Stimulated activated CD4-positive, alpha-beta T cell treated with anti-CD3 and anti-CD28 coated beads, Interleukin-12 subunit alpha, Interleukin-12 subunit beta, amount 100 ng/mL, for 48 hours (primary cell): ENCODE data around the gene TNNI2.
"Not testable (repeated sequence)": the region's sequence is repeated elsewhere in the genome, so short reads cannot be mapped to it uniquely, and the experiment has no call there.

Experiments used
- DNase-seq, 3 donors: peaks; one replicate each; pipeline ENCODE4 v3.0.0-alpha.2; 2020; ENCODE audit warnings: low read depth in 2 of 3, low spot score in 1 of 3

Gene TNNI2

DNA sequence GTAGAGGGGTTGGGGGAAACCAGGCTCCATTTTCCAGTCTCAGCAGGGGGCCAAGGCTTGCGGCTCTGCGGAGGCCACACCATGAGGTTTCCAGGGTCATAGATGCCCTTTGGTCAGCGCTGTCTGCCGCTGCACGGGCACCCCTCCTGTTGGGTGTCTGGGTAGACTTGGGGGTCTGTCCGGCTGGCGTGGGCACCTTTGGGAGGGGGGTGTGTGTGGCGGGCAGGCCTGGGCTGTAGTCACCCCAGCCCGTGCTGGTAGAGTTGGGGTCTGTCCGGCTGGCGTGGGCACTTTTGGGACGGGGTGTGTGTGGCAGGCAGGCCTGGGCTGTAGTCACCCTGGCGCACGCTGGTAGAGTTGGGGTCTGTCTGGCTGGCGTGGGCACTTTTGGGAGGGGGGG, 32.8 kb downstream of the TNNI2 start:
- no peak for DNase-seq

DNA sequence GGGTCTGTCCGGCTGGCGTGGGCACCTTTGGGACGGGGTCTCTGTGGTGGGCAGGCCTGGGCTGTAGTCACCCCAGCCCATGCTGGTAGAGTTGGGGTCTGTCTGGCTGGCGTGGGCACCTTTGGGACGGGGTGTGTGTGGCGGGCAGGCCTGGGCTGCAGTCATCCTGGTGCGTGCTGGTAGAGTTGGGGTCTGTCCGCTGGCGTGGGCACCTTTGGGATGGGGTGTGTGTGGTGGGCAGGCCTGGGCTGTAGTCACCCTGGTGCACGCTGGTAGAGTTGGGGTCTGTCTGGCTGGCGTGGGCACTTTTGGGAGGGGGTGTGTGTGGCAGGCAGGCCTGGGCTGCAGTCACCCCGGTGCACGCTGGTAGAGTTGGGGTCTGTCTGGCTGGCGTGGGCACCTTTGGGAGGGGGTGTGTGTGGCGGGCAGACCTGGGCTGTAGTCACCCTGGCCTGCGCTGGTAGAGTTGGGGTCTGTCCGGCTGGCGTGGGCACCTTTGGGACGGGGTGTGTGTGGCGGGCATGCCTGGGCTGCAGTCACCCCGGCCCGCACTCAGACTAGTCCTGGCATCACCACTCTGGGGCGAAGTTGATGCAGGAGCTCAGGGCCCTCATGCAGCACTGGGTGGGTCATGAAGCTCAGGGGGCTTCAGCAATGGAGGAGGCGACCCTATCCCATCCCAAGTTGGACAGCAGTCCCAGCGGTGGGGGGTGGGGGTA, 33.6 kb downstream of the TNNI2 start:
- no peak for DNase-seq

DNA sequence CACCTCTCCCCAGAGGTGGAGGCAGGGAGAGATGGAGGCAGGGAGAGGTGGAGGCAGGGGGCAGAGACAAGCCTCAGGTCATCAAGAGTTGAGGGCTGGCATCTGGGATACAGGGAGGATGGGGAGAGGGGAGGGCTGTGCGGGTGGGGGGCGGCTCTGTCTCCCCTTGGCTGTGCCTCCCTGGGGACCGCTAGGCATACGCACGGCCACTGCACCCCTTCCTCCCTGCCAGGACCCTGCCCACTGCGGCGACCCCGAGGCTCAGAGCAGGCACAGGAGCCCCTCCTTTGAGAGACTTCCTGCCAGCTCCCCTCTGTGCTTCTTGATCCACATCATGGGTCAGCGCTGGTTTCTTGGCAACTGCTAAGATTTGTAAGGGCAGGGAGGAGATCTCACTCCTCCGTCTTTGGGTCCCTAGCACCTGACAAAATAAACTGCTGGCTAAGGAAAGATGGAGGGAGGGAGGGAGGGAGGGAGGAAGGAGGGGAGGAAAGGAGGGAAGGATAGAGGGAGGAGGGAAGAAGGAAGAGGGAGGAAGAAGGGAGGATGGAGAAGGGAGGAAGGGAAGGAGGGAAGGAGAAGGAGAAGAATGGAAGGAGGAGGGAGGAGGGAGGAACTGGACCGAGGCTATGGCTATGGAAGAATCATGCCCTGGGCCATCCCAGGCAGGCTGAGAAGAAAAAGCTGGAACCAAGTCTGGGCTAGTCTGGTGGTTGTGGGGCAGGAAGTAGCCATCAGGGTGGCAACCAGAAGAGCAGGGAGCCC, 34.4 kb downstream of the TNNI2 start:
- no peak for DNase-seq

DNA sequence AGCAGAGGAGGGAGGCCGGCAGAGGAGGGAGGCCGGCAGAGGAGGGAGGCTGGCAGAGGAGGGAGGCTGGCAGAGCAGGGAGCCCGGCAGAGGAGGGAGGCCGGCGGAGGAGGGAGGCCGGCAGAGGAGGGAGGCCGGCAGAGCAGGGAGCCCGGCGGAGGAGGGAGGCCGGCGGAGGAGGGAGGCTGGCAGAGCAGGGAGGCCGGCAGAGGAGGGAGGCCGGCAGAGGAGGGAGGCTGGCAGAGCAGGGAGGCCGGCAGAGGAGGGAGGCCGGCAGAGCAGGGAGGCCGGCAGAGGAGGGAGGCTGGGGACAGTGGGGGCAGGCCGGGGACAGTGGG, 35.0 kb downstream of the TNNI2 start:
- not testable (repeated sequence) for DNase-seq

DNA sequence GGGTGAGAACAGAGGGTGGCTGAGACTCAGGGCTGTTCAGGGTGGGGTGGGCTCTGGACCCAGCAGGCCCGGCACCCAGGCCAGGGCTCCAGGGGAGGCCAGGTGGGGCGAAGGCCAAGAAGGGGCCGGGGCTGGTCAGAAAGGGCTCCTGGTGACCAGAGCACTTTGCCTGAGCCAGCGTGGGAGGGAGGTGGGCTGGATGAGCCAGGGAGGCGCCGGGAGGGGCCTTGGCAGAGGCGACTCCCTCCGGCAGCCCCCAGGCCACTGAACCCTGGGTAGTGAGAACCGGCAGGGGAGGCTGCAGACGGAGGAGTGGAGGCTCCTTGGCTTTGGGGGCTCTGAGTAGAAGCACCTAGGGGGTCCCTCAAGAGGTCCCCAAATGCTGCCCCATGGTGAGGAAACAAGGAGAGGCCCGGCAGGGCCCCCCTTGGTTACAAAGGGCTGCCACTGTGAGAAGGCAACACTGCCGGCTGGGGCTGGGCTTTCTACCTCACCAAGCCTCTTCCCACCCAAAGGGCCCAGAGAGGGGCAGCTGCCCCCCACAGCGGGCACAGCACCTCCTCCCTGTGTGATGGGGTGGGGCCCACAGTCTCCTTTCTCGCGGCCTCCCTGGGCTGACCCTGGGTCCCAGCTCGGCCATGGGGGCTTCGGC, 35.8 kb downstream of the TNNI2 start:
- DNase-seq = not testable (repeated sequence)

DNA sequence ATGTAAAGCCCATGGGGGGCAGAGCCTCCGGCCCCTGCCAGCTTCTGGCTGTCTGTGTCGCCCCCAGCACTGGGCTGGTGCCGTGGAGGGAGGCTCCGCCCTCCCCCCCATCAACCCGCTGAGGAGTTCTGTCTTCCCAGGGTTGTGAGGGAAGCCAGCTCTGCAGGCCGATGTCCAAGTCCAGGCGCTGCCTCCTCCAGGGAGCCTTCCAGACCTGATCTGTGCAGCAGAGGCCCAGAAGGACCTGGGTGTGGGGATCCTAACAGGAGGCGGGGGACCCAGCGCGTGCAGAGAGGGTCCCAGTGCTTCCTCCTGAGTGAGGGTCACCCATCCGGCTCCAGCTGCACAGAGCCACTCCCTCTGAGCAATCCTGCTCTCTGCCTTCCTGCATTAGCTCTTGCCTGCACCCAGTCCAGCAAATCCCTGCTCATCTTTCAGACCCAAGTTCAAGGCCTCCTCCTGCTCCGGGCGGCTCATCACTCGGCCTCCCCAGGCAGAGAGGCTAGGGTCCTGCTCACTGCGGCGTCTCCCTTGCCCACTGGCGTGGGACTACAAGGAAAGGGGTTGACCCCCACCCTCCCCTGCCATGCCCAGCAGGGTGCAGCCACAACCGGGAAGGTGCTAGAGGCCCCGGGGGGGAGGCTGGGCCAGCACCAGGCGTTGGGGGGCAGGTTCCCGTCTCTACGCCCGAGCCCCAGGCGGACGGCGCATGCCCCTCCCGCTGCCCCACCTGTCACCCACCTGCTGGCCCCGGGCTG, 36.5 kb downstream of the TNNI2 start:
- DNase-seq = no peak

DNA sequence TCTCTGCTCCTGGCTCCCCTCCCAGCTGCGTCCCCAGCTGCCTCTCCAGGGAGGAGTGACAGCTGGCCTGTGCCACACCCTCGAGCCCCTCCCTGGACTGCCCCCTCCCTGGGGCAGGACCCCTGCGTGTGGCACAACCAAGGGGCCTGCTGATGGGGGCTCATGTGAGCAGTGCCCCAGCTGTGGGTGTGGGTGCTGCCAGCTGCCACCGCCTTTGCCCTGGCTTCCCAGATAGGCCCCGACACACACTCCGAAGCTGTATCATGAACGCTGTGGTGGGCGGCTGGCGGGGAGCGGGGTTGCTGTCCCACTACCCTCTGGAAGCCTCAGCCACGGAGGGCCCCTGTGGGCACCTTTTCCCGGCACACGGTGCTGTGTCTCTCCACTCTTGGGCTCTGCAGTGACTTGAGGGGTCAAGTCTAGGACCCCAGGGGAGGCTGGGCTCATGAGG, 37.1 kb downstream of the TNNI2 start:
- DNase-seq = not testable (repeated sequence)

DNA sequence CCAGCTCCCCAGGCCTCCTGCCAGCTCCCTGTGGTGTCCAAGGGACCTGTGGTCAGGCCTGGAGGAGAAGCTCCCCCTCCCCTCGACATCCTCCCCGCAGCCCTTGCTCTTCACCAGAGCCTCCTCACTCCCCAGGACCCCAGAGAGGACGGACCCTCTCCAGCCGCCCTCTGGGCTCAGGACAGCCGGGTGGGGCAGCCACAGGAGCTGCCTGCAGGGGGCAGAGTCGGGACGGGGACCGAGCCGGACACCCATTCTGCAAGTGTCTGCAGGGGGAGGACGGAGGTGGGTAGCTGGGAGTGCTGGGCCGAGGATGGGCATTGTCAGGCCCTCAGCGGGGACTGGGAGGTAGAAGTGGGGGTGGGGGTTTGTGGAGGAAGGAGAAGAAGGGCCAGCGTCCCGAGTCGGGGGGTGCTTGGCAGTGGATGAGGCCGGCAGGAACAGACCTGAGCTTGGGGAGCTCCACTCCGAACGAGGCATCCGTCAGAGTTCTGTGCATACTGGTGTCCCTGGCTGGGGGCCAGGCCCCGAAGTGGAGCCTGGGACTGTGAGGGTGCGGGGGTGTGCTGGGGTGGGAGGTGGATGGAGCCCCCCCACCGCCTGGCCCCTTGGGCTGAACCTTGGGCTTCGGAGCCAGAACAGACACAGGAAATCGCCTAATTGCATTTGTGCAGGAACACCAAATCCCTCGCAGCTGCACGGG, 37.7 kb downstream of the TNNI2 start:
- DNase-seq = no peak

DNA sequence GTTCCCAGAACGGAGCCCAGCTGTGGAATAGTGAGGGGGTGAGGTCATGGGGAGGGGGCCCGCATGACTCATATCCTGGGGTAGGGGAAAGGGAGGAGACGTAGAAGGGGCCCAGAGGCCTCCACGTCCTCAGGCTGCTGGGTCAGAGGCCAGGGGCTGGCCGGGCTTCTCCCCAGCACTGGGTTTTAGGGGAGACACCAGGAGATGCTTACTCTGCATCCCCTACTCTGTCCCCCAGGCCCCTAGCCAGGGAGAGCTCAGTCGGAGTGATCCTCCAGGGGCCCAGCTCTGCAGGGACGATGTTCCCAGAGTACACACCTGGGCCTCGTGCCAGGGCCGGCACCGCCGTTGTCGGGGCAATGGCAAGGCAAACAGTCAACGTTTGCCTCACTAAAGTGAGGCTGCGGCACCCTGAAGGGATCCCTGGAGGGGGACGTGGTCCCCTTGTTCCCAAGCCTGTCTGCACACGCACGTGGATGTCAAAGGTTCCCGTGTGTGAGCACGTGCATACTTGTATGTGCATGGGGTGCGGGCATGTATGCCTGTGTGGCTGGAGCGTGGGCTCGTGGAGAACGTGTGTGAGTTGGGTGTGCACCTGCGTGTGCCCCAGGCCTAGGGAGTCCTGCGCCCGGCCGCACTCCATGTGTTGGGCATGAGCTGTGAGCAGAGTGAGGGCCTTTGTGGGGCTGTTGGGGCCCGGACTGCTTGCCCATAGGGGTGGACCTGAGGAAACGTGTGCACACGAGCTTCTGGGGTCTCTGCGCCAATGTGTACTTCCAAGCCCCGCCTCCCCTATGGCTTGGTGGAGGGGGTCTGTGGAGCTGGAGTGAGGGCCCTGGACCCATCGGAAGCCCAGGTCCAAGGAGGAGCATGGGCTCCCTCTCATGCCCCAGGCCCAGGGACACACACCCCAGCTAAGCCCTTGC, 38.7 kb downstream of the TNNI2 start:
- DNase-seq = no peak

DNA sequence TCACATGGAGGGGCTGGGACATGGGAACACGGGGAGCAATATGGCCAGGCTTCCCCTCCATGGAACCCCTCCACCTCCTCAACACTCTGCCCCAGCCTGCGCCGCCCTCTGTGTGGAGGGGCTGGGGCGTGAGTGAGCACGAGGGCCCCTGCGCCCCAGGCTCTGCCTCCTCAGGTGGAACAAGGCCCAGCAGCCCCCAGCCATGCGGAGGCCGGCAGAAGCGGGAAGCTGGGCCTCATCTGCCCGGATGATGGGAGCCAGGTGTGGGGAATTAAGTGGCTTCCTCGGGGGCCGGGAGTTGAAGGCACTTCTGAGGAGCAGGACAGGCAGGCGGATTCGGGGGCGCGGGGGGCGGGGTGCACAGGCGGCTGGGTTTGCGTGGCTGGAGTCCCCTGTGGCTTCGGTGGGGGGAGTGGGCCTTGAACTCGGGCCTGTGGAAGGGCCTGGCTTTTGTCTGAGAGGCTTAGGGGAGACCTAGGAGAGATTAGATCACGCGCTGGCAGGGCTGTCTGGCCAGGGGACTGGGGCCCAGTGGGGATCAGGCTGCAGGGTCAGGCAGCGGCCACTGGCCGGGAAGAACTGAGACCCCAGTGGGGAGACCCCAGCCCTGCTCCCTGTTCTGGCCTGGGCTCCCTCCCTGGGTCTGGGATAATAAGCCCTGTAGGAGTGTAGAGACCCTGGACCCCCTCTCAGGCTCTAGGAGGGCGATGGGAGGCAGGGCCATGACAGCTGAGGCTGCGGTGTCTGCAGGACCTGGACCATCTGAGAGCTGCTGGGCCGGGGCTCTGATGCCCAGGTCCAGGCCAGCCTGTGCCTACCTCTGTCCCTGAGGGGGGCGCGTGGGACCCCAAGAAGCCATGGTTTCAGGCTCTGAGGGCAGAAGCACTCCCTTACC, 39.6 kb downstream of the TNNI2 start:
- no peak for DNase-seq

DNA sequence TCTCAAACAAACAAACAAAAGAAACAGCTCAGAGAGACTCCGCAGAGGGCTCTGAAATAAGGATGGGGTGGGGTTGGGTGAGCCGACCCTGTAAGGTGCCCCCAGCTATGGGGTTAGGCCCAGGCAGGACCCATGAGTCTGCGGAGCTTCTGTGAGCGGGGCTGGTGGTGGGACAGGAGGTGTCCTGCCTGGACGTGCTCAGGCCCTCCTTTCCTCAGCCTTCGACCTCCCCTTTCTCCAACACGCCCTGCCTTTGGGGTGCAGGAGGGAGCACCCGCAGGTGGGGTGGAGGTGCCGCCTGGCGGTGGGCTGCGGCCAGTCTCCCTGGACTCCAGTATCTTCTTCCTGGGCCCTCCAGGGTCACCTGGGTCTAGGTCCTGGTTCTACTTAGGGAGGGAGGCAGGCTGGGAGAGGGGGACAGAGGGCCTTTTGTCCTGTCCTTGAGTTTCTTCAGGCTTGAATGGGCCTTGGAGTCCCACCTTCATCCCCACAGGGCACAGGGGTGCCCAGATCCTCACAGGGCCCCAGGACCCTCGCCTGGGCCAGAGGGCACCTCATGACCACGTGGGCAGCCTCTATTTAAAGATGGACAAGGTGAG, 40.7 kb downstream of the TNNI2 start:
- no peak for DNase-seq

DNA sequence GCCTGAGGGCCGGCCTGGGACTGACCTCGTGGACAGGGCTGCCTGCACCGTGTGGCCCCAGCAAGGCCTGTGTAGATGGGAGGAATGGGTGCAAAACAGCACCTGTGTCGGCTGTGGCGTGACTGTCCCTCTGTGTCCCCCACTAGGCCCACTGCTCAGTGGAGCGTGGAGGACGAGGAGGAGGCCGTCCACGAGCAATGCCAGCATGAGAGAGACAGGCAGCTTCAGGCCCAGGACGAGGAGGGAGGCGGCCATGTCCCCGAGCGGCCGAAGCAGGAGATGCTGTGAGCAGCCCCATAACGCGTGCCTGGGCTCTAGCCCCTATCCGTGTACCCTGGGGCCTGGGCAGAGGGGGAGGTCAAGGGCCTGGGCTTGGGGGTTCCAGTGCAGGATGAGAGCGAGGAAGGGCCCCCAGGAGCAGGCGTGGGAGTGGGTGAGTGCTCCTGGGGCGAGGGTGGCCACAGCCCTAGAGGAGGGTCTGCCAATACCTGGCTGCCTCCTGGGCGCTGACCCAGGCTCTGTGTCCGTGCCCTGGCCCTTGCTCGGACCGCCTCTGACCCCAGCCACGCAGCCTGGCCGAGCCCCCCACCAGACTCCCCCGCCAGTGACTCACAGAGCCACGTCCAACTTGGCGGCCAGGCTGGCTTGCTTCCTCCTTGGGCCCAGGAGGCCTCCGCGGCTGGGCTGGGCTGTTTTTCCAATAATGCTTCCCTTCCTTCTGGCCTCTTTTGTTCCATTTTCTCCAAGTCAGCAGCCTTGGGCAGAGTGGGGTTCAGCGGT, 41.4 kb downstream of the TNNI2 start:
- no peak for DNase-seq

DNA sequence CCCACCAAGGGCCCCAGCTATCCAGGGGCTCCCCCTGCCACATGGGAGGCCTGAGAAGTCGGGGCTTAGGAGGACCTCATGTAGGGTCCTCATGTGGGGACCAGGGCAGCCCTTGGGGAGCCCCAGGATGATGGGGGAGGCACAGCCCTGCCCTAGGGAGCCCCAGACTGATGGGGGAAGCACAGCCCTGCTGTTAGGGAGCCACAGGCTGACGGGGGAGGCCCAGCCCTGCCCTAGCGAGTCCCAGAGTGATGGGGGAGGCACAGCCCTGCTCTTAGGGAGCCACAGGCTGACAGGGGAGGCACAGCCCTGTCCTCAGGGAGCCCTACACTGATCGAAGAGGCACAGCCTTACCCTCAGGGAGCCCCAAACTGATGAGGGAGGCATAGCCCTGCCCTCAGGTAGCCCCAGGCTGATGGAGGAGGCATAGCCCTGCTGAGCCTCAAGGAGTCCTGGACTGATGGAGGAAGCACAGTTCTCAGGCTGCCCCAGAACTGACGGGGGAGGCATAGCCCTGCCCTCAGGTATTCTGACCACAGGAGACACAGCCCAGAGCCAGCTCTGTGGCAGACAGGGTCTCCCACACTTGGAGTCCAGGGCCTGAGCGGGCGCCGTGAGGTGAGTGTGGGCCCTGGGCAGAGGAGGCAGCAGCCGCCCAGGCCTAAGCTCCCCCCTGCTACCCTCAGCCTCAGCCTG, 42.1 kb downstream of the TNNI2 start:
- no peak for DNase-seq

DNA sequence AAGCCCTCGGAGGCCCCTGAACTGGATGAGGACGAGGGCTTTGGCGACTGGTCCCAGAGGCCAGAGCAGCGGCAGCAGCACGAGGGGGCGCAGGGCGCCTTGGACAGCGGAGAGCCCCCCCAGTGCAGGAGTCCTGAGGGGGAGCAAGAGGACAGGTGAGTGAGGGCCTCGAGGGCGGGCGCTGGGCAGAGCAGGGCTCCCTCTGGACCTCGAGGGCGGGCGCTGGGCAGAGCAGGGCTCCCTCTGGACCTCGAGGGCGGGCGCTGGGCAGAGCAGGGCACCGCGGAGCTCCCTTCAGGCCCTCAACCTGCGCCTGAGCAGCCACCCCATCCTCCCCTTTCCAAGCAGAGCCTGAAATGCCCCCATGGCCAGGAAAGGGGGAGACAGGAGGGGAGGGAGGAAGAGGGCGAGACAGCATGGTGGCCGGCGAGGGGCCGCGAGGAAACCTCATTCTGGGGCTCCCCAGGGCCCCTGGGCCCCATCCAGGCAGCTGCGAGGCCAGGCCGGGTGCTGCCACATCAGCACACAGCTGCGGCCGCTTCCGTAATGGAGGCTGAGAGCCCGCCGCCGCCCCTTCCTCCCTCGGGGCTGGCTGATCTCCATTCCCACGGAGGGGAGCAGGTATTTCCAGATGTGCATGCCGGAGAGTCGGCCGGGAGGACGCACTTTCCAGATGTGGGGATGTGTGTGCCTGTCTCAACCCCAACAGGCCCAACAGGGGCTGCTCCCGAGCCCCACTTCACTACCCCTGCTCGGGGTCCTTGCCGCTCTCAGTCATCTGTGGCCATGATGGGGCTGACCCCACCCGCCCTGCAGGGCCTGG, 42.9 kb downstream of the TNNI2 start:
- DNase-seq = no peak

DNA sequence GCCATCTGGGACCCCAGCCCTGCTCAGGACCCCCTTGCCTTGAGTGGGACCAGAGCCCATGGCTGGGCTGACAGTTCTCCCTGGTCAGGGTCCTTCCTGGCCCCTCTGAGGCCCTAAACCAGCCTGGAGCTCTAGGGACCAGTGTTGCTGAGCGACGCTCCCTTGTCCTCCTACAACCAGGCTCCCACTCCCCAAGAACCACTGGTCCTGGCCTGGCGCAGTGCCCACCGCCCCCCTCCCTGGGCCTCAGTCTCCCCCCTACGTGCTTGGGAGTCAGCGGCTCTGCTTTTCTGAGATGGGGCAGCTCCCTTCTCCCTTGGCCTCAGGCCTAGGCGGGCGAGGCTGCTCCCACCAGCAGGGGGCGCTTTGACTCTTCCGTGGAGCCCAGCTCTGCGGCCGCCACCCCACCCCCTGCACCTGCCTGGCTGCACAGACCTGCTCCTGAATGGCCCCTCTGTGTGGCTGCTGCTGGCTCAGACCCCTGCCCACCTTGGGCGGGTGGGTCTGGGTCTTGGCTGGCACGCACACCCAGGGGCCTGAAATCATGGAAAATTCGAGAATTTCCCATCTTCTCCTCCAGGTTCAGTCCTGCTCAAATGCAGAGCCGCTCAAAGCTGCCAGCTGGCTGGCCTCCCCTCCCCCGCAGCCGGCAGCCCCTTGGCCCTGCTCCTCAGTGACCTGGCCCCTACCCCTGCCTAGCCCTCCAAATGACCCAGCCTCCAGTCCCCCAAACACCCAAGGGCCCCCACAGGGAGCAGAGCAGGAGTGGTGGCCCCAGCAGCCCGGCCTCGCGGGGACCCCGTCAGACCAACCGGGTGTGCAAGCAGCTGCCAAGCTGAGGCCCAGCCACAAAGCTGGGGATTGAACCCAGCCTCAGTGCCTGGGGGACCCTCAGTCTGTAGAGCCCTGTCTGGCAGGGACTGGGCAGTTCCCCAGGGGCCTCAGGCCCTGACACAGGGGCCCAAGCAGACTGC, 43.8 kb downstream of the TNNI2 start:
- peak; percentile 47 to 74 (median 62) for DNase-seq
